ENCODE data around the gene SIPA1L3. TPM values are rescaled to one million over a fixed set of nuclear protein-coding genes. Genes with fewer than 3 reads are reported as not detected.
A peak's percentile ranks its signal among the peaks of the same experiment; 100 is the strongest.

Gene SIPA1L3
- total RNA-seq, 1 donor from 2014 or later, result 3.4 TPM

DNA sequence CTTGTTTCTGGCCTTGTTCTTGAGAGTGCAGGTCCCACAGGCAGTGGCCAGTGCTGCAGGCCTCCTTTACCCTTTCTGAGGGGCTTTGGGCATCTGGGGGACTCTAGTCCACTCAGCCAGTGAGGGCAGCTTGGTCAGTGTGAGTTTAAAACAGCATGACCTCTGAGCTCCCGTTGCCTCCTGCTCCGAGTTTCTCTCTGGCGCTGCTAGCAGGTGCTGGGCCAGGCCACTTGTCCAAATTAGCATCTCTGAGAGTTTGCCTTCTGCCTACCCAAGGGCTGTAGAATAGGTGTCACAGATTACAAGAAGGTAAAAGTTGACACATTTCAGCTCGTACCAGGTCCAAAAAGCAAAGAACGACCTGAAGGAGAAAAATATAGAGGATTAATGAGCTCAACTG is 105.9 kb downstream of the SIPA1L3 start:
- Histone ChIP-seq H3K36me3 (ENCODE audit: control insufficient read depth, insufficient read depth, low read length) (no peaks in the 10 kb centered on the region), H3K4me3 (ENCODE audit: low read depth, low read length) (no peak overlapping the region), H3K27me3 (ENCODE audit: control insufficient read depth, insufficient read depth, low read length) (no peaks in the 10 kb centered on the region)
- no peak for DNase-seq (ENCODE audit: low read depth)
- FAIRE-seq, result peak; percentile 43
- no peak for TF ChIP-seq CTCF (IDR thresholded peaks at IDR 0.05; ENCODE audit: insufficient read depth, low read length, severe bottlenecking)

- no peak for TF ChIP-seq CTCF (IDR thresholded peaks at IDR 0.05; ENCODE audit: insufficient read depth, low read length, severe bottlenecking)
- Histone ChIP-seq H3K27me3 (ENCODE audit: control insufficient read depth, insufficient read depth, low read length) (no peaks in the 10 kb centered on the region), H3K4me3 (ENCODE audit: low read depth, low read length) (no peak overlapping the region), H3K36me3 (ENCODE audit: control insufficient read depth, insufficient read depth, low read length) (no peaks in the 10 kb centered on the region)
- no peak for DNase-seq (ENCODE audit: low read depth)
- FAIRE-seq, result no peak
Observed at GRCh38 chr19:38013913-38014580, 107.0 kb downstream of the SIPA1L3 start.

GRCh38 chr19:38015216-38015615 is 108.2 kb downstream of the SIPA1L3 start:
- H3K36me3 ChIP-seq (ENCODE audit: control insufficient read depth, insufficient read depth, low read length), result no peaks in the 10 kb centered on the region
- FAIRE-seq (no peak), DNase-seq (ENCODE audit: low read depth) (peak; percentile 87)
- no peaks in the 10 kb centered on the region for H3K27me3 ChIP-seq (ENCODE audit: control insufficient read depth, insufficient read depth, low read length)
- H3K4me3 ChIP-seq (ENCODE audit: low read depth, low read length), result no peak overlapping the region
- TF ChIP-seq CTCF (IDR thresholded peaks at IDR 0.05; ENCODE audit: insufficient read depth, low read length, severe bottlenecking), result no peak

GRCh38 chr19:38015761-38016160 is 108.8 kb downstream of the SIPA1L3 start:
- DNase-seq (ENCODE audit: low read depth) (no peak), FAIRE-seq (no peak)
- no peaks in the 10 kb centered on the region for H3K27me3 ChIP-seq (ENCODE audit: control insufficient read depth, insufficient read depth, low read length)
- no peak overlapping the region for H3K4me3 ChIP-seq (ENCODE audit: low read depth, low read length)
- no peaks in the 10 kb centered on the region for H3K36me3 ChIP-seq (ENCODE audit: control insufficient read depth, insufficient read depth, low read length)
- no peak for TF ChIP-seq CTCF (IDR thresholded peaks at IDR 0.05; ENCODE audit: insufficient read depth, low read length, severe bottlenecking)

DNA sequence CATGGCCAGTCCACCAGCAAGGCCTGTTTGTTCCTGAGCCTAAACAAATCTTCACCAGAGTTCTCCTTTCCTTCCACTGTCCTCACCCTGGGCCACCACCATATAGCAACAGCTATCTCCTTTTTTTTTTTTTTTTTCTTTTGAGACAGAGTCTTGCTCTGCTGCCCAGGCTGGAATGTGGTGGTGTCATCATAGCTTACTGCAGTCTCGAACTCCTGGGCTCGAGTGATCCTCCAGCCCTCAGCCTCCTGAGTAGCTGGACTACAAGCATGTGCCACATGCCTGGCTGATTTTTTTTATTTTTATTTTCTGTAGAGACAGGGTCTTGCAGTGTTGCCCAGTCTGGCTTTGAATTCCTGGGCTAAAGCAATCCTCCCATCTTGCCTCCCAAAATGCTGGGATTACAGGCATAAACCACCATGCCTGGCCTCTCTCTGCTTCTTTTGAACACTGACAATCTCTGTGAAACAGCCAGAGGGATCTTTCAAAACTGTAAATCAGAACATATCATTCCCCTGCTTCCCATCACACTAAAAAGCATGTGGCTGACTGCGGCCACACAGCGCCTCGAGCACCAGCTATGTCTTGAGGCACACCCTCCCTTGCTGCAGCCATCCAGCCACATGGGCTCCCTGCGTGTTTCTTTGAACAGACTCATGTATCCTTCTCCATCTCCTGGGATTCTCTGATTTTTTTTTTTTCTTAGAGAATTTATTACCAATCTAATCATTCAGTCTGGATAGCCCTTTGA is 110.6 kb downstream of the SIPA1L3 start:
- DNase-seq (ENCODE audit: low read depth) (no peak), FAIRE-seq (no peak)
- Histone ChIP-seq H3K36me3 (ENCODE audit: control insufficient read depth, insufficient read depth, low read length) (no peaks in the 10 kb centered on the region), H3K27me3 (ENCODE audit: control insufficient read depth, insufficient read depth, low read length) (no peaks in the 10 kb centered on the region), H3K4me3 (ENCODE audit: low read depth, low read length) (no peak overlapping the region)
- no peak for TF ChIP-seq CTCF (IDR thresholded peaks at IDR 0.05; ENCODE audit: insufficient read depth, low read length, severe bottlenecking)
